ENCODE results near the gene TMEM184B.

Gene TMEM184B

GRCh38 chr22:38193580-38193979, 79.2 kb downstream of the TMEM184B start:
- H3K4me1 ChIP-seq (ENCODE audit: insufficient read depth, poor library complexity, severe bottlenecking) = no peaks in the 10 kb centered on the region

GRCh38 chr22:38192475-38192863, 80.3 kb downstream of the TMEM184B start:
- ATAC-seq (ENCODE audit: low read depth) (no peak), DNase-seq (ENCODE audit: low spot score) (no peak)
- TF ChIP-seq, protein P1, sequence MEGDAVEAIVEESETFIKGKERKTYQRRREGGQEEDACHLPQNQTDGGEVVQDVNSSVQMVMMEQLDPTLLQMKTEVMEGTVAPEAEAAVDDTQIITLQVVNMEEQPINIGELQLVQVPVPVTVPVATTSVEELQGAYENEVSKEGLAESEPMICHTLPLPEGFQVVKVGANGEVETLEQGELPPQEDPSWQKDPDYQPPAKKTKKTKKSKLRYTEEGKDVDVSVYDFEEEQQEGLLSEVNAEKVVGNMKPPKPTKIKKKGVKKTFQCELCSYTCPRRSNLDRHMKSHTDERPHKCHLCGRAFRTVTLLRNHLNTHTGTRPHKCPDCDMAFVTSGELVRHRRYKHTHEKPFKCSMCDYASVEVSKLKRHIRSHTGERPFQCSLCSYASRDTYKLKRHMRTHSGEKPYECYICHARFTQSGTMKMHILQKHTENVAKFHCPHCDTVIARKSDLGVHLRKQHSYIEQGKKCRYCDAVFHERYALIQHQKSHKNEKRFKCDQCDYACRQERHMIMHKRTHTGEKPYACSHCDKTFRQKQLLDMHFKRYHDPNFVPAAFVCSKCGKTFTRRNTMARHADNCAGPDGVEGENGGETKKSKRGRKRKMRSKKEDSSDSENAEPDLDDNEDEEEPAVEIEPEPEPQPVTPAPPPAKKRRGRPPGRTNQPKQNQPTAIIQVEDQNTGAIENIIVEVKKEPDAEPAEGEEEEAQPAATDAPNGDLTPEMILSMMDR (IDR thresholded peaks at IDR 0.05; ENCODE audit: poor library complexity, severe bottlenecking) = no peak
- H3K4me3 ChIP-seq (ENCODE audit: severe bottlenecking) = no peak overlapping the region
- H3K27ac ChIP-seq (ENCODE audit: poor library complexity, severe bottlenecking) = no peak overlapping the region
- H3K36me3 ChIP-seq (ENCODE audit: low read depth) = no peaks in the 10 kb centered on the region
- no peaks in the 10 kb centered on the region for H3K9me3 ChIP-seq (ENCODE audit: severe bottlenecking)
- no peaks in the 10 kb centered on the region for H3K4me1 ChIP-seq (ENCODE audit: insufficient read depth, poor library complexity, severe bottlenecking)
- H3K27me3 ChIP-seq (ENCODE audit: insufficient read depth, poor library complexity, severe bottlenecking) = no peaks in the 10 kb centered on the region

More at GRCh38 chr22:38193580-38193979, 79.2 kb downstream of the TMEM184B start:
- Histone ChIP-seq H3K9me3 (ENCODE audit: severe bottlenecking) (no peaks in the 10 kb centered on the region), H3K36me3 (ENCODE audit: low read depth) (no peaks in the 10 kb centered on the region), H3K4me3 (ENCODE audit: severe bottlenecking) (no peak overlapping the region), H3K27ac (ENCODE audit: poor library complexity, severe bottlenecking) (no peak overlapping the region), H3K27me3 (ENCODE audit: insufficient read depth, poor library complexity, severe bottlenecking) (no peaks in the 10 kb centered on the region)
- DNase-seq (ENCODE audit: low spot score) (no peak), ATAC-seq (ENCODE audit: low read depth) (no peak)
- TF ChIP-seq, protein P1 (IDR thresholded peaks at IDR 0.05; ENCODE audit: poor library complexity, severe bottlenecking) = no peak

GRCh38 chr22:38191731-38192474, 80.9 kb downstream of the TMEM184B start:
- Histone ChIP-seq H3K9me3 (ENCODE audit: severe bottlenecking) (no peaks in the 10 kb centered on the region), H3K27me3 (ENCODE audit: insufficient read depth, poor library complexity, severe bottlenecking) (no peaks in the 10 kb centered on the region), H3K36me3 (ENCODE audit: low read depth) (no peaks in the 10 kb centered on the region), H3K4me1 (ENCODE audit: insufficient read depth, poor library complexity, severe bottlenecking) (no peaks in the 10 kb centered on the region), H3K4me3 (ENCODE audit: severe bottlenecking) (no peak overlapping the region), H3K27ac (ENCODE audit: poor library complexity, severe bottlenecking) (no peak overlapping the region)
- TF ChIP-seq, protein P1 (IDR thresholded peaks at IDR 0.05; ENCODE audit: poor library complexity, severe bottlenecking) = no peak
- no peak for DNase-seq (ENCODE audit: low spot score)
- ATAC-seq (ENCODE audit: low read depth) = no peak

GRCh38 chr22:38191055-38191454, 81.8 kb downstream of the TMEM184B start:
- TF ChIP-seq, protein P1 (IDR thresholded peaks at IDR 0.05; ENCODE audit: poor library complexity, severe bottlenecking) = no peak
- DNase-seq (ENCODE audit: low spot score) (no peak), ATAC-seq (ENCODE audit: low read depth) (no peak)
- Histone ChIP-seq H3K36me3 (ENCODE audit: low read depth) (no peaks in the 10 kb centered on the region), H3K27ac (ENCODE audit: poor library complexity, severe bottlenecking) (no peak overlapping the region), H3K4me3 (ENCODE audit: severe bottlenecking) (no peak overlapping the region), H3K27me3 (ENCODE audit: insufficient read depth, poor library complexity, severe bottlenecking) (no peaks in the 10 kb centered on the region), H3K9me3 (ENCODE audit: severe bottlenecking) (no peaks in the 10 kb centered on the region), H3K4me1 (ENCODE audit: insufficient read depth, poor library complexity, severe bottlenecking) (no peaks in the 10 kb centered on the region)

- no peaks in the 10 kb centered on the region for H3K4me1 ChIP-seq (ENCODE audit: insufficient read depth, poor library complexity, severe bottlenecking)
- H3K4me3 ChIP-seq (ENCODE audit: severe bottlenecking) = no peak overlapping the region
- H3K27me3 ChIP-seq (ENCODE audit: insufficient read depth, poor library complexity, severe bottlenecking) = no peaks in the 10 kb centered on the region
- DNase-seq (ENCODE audit: low spot score) (no peak), ATAC-seq (ENCODE audit: low read depth) (no peak)
- TF ChIP-seq, protein P1 (IDR thresholded peaks at IDR 0.05; ENCODE audit: poor library complexity, severe bottlenecking) = no peak
- no peaks in the 10 kb centered on the region for H3K36me3 ChIP-seq (ENCODE audit: low read depth)
- H3K27ac ChIP-seq (ENCODE audit: poor library complexity, severe bottlenecking) = no peak overlapping the region
- H3K9me3 ChIP-seq (ENCODE audit: severe bottlenecking) = no peaks in the 10 kb centered on the region
These were observed 82.2 kb downstream of the TMEM184B start for GRCh38 chr22:38190581-38190980.
